GM12878 (cell line): Measurements from ENCODE around the gene TIGD7. TPM values are rescaled to one million over a fixed set of nuclear protein-coding genes. Genes with fewer than 3 reads are reported as not detected.

Source experiments
- ATAC-seq: fragments of 200-7000 bp; cut with Tn5 transposase; 3 replicates; pipeline ENCODE4 v1.9.1; 2020; ENCODE audit warnings: mild to moderate bottlenecking, moderate library complexity
- BruUV-seq: library from RNA; stranded (reverse); fragments of 400-500 nt; replicated peaks from 2 replicates; lab custom pipeline; 2021; lab: Mats Ljungman, UMichigan
- CTCF ChIA-PET: fragments of 300-600 bp; sonication (Branson Sonifier 250); formaldehyde crosslinking; extraction: SDS; loops from one replicate; lab custom pipeline; 2021; ENCODE audit warnings: inconsistent platforms; lab: Yijun Ruan, JAX
- POLR2A ChIA-PET: fragments of 350-600 bp; formaldehyde crosslinking; extraction: SDS; loops from one replicate; lab custom pipeline; 2021; ENCODE audit warnings: inconsistent platforms; lab: Charles Lee
- RAD21 ChIA-PET: fragments of 300-600 bp; sonication (Branson Sonifier 250); formaldehyde crosslinking; loops from one replicate; lab custom pipeline; 2023; ENCODE audit warnings: antibody characterized with exemption; ENCODE audit not compliant: unreplicated experiment; lab: Charles Lee
- SMC1A ChIA-PET: fragments of 300-600 bp; sonication (Branson Sonifier 250); formaldehyde crosslinking; loops from one replicate; lab custom pipeline; 2023; ENCODE audit not compliant: unreplicated experiment, uncharacterized antibody; lab: Charles Lee
- DNase-seq: peaks from one replicate; pipeline ENCODE4 v3.0.0-alpha.2; 2011; ENCODE audit warnings: low read depth, low spot score
- FAIRE-seq: peaks from 3 replicates; lab custom pipeline; 2011; peaks lifted over from hg19 to GRCh38; lab: Jason Lieb, UNC
- H2AFZ ChIP-seq: 2 replicates; pipeline ENCODE4 v1.6.0; 2011; ENCODE audit warnings: low read depth, low read length, control low read depth; ENCODE audit not compliant: control insufficient read depth
- H3K27ac ChIP-seq: 2 replicates; pipeline ENCODE4 v1.5.1; 2011; ENCODE audit warnings: control low read depth; ENCODE audit not compliant: control insufficient read depth, insufficient read depth
- H3K27me3 ChIP-seq, 2 experiments: replicated peaks in 1 of 2; 2 replicates each; pipeline versions ENCODE4 v1.6.0 to v1.6.1; 2011; ENCODE audit warnings: low read length in 1 of 2; ENCODE audit not compliant: control insufficient read depth in 2 of 2, insufficient read depth in 2 of 2
- H3K36me3 ChIP-seq, 2 experiments: 2 replicates each; pipeline ENCODE4 v1.5.1; 2011; ENCODE audit warnings: low read length in 1 of 2; ENCODE audit not compliant: control insufficient read depth in 2 of 2, insufficient read depth in 2 of 2
- H3K4me1 ChIP-seq: 2 replicates; pipeline ENCODE4 v1.6.1; 2011; ENCODE audit warnings: mild to moderate bottlenecking, low read length, moderate library complexity, mixed read lengths; ENCODE audit not compliant: control insufficient read depth, insufficient read depth
- H3K4me2 ChIP-seq: 2 replicates; pipeline ENCODE4 v1.6.0; 2011; ENCODE audit warnings: control low read depth; ENCODE audit not compliant: control insufficient read depth, insufficient read depth
- H3K4me3 ChIP-seq: fragments of 200-600 bp; sonication (generic); 2 replicates; pipeline ENCODE4 v1.5.1; 2016
- H3K79me2 ChIP-seq: 2 replicates; pipeline ENCODE4 v1.6.0; 2011; ENCODE audit warnings: low read length; ENCODE audit not compliant: control insufficient read depth, insufficient read depth
- H3K9ac ChIP-seq: 2 replicates; pipeline ENCODE4 v1.8.0; 2011; ENCODE audit warnings: low read length, control low read depth, mixed read lengths; ENCODE audit not compliant: control insufficient read depth, insufficient read depth
- H3K9me3 ChIP-seq: replicated peaks from 3 replicates; pipeline ENCODE4 v1.5.1; 2011; ENCODE audit warnings: mild to moderate bottlenecking, low read length; ENCODE audit not compliant: control insufficient read depth, insufficient read depth
- H4K20me1 ChIP-seq: 2 replicates; pipeline ENCODE4 v1.6.0; 2011; ENCODE audit not compliant: control insufficient read depth, insufficient read depth
- ASH2L ChIP-seq: fragments of 300-600, 200-600 bp; sonication (generic); IDR thresholded peaks from 2 replicates; pipeline ENCODE4 v1.6.1; 2017; ENCODE audit warnings: low read depth, mild to moderate bottlenecking, borderline replicate concordance
- BACH1 ChIP-seq: fragments of 450-650 bp; IDR thresholded peaks from 2 replicates; pipeline ENCODE4 v1.6.1; 2017; ENCODE audit warnings: mild to moderate bottlenecking, borderline replicate concordance
- CTCF ChIP-seq, 3 experiments: IDR thresholded peaks in 2 of 3; conservative IDR thresholded peaks in 1 of 3; 2 replicates each; pipeline ENCODE4 v1.5.1; 2011; ENCODE audit warnings: low read depth in 3 of 3, low read length in 3 of 3, mild to moderate bottlenecking in 3 of 3, control low read depth in 2 of 3, moderate library complexity in 2 of 3, inconsistent platforms in 1 of 3, mixed read lengths in 1 of 3; ENCODE audit not compliant: control insufficient read depth in 2 of 3, insufficient read depth in 1 of 3; ENCODE audit errors: extremely low read depth in 1 of 3
- FOS ChIP-seq: IDR thresholded peaks from 3 replicates; pipeline ENCODE4 v1.6.1; 2011; ENCODE audit warnings: borderline replicate concordance; ENCODE audit not compliant: insufficient read length; ENCODE audit errors: extremely low read depth
- IKZF2 ChIP-seq, 2 experiments: fragments of 450-650 bp; IDR thresholded peaks; 2 replicates each; pipeline ENCODE4 v1.6.1; 2017; ENCODE audit warnings: mild to moderate bottlenecking in 2 of 2, moderate library complexity in 2 of 2
- IRF5 ChIP-seq: fragments of 450-650 bp; IDR thresholded peaks from 2 replicates; pipeline ENCODE4 v1.6.1; 2017; ENCODE audit warnings: borderline replicate concordance
- MTA2 ChIP-seq: fragments of 450-650 bp; IDR thresholded peaks from 2 replicates; pipeline ENCODE4 v1.6.1; 2016; ENCODE audit warnings: low read depth, mild to moderate bottlenecking, moderate library complexity
- NFIC ChIP-seq: IDR thresholded peaks from 2 replicates; pipeline ENCODE4 v1.6.1; 2012; ENCODE audit warnings: low read depth, mild to moderate bottlenecking, inconsistent platforms, low read length, moderate library complexity
- NR2F1 ChIP-seq: fragments of 450-650 bp; conservative IDR thresholded peaks from 2 replicates; pipeline ENCODE4 v1.6.1; 2017; ENCODE audit warnings: mild to moderate bottlenecking
- PAX5 ChIP-seq: IDR thresholded peaks from 2 replicates; pipeline ENCODE4 v1.6.1; 2011; ENCODE audit warnings: low read depth, low read length, borderline replicate concordance
- PBX3 ChIP-seq: IDR thresholded peaks from 2 replicates; pipeline ENCODE4 v1.6.1; 2011; ENCODE audit warnings: mild to moderate bottlenecking, low read depth, low read length, moderate library complexity; ENCODE audit not compliant: insufficient replicate concordance
- POLR2AphosphoS2 ChIP-seq: IDR thresholded peaks from 2 replicates; pipeline ENCODE4 v1.6.1; 2011; ENCODE audit warnings: low read depth, mild to moderate bottlenecking, low read length, improper control_type of control experiment, moderate library complexity
- RAD21 ChIP-seq: IDR thresholded peaks from 2 replicates; pipeline ENCODE4 v1.6.1; 2011; ENCODE audit warnings: mild to moderate bottlenecking, low read depth, low read length, moderate library complexity; ENCODE audit not compliant: insufficient read depth
- WRNIP1 ChIP-seq: IDR thresholded peaks from 2 replicates; pipeline ENCODE4 v1.6.1; 2011; ENCODE audit warnings: low read depth, low read length, improper control_type of control experiment, borderline replicate concordance
- ZBTB4 ChIP-seq: fragments of 450-650 bp; formaldehyde crosslinking; IDR thresholded peaks from 2 replicates; pipeline ENCODE4 v1.4.0; 2022; ENCODE audit warnings: mild to moderate bottlenecking, moderate library complexity
- ZNF207 ChIP-seq: fragments of 450-650 bp; IDR thresholded peaks from 2 replicates; pipeline ENCODE4 v1.6.1; 2014; ENCODE audit warnings: antibody characterized with exemption, mild to moderate bottlenecking, borderline replicate concordance
- ZNF622 ChIP-seq: fragments of 450-650 bp; IDR thresholded peaks from 2 replicates; pipeline ENCODE4 v1.6.1; 2017; ENCODE audit warnings: mild to moderate bottlenecking, inconsistent platforms
- ZZZ3 ChIP-seq: IDR thresholded peaks from 2 replicates; pipeline ENCODE4 v1.6.1; 2011; ENCODE audit warnings: low read depth; ENCODE audit not compliant: control insufficient read depth, insufficient read length
- WGBS: methylation state at CpG from one replicate; pipeline ENCODE4 v1.1.6; 2016; ENCODE audit warnings: low lambda C conversion rate; ENCODE audit not compliant: insufficient replicate concordance, insufficient coverage; ENCODE audit errors: missing lambda C conversion rate; 5-methylcytosine and 5-hydroxymethylcytosine counted together
- in situ Hi-C: fragments of 300-500 bp; cut with MboI; formaldehyde crosslinking; loops from 9 replicates; pipeline ENCODE4 v1.14.3; 2018; ENCODE audit warnings: mixed read lengths
- intact Hi-C: fragments of 100-400 bp; cut with micrococcal nuclease; formaldehyde crosslinking; loops from one replicate; pipeline ENCODE4 v1.14.2; 2022; ENCODE audit not compliant: unreplicated experiment
- polyA plus RNA-seq, 11 experiments: library from polyadenylated mRNA; depleted of rRNA in 4 of 11; unstranded in 6 of 11; stranded (reverse) in 5 of 11; fragments of >200 nt; fragmentation: Nextera tagmentation in 4 of 11; fragmentation: Illumina TruSeq in 1 of 11; extraction: Ambion mirVana in 4 of 11; extraction: Trizol in 1 of 11; gene quantifications; 1 replicate in 1 of 11; 2 replicates in 10 of 11; pipeline versions ENCODE4 v1.2.1 to v1.2.3, GENCODE V29; 2011 to 2016; ENCODE audit warnings: inconsistent platforms in 2 of 11, missing spikeins in 2 of 11, low read depth in 1 of 11
- total RNA-seq, 4 experiments: library from RNA; depleted of rRNA in 3 of 4; stranded (reverse); fragments of >200 nt in 3 of 4; fragmentation: Illumina TruSeq in 1 of 4; extraction: Trizol in 1 of 4; gene quantifications; 2 replicates each; pipeline versions ENCODE4 v1.2.1 to v1.2.3, GENCODE V29; 2013 to 2021

The TIGD7 gene
- total and polyA plus RNA-seq, 10 of the 15 experiments (the other 5 are each of a cell fraction or from before 2014, with no cell fraction given) = 0.37 to 3.8 (median 3.0) TPM

GRCh38 chr16:3327514-3327913 is 22.3 kb upstream of the TIGD7 start:
- intact Hi-C loops = no loop called here
- Histone ChIP-seq H3K27ac (no peak overlapping the region), H3K9me3 (no peaks in the 10 kb centered on the region; the same call in 2 of the 3 replicates), H3K79me2 (no peaks in the 10 kb centered on the region), H3K9ac (no peak overlapping the region), H3K27me3 (no peaks in the 10 kb centered on the region), H2AFZ (no peak overlapping the region), H3K4me3 (no peak overlapping the region), H4K20me1 (no peaks in the 10 kb centered on the region), H3K4me1 (no peaks in the 10 kb centered on the region), H3K36me3 (no peaks in the 10 kb centered on the region), H3K4me2 (no peak overlapping the region)
- ChIA-PET POLR2A (interaction anchor here (0.6 kb wide), 1 partner anchor 690 kb away, joined by 3 read pairs; no protein-coding TSS in a partner anchor), SMC1A (no interaction called here), CTCF (no interaction called here), RAD21 (no interaction called here)
- FAIRE-seq = no peak
- no peak for DNase-seq
- no TSS peak for BruUV-seq
- in situ Hi-C loops = no loop called here
- 43% methylated on average over 4 of the region's 4 CpGs for WGBS
- no peak for ATAC-seq
- no peak for TF ChIP-seq IRF5
- peak; percentile 90 for TF ChIP-seq MTA2
- peak; percentile 64 for TF ChIP-seq NR2F1
- TF ChIP-seq IKZF2 (IDR thresholded peaks at IDR 0.05) = peak in 1 of 2 experiments; percentile 20; a peak in 1 of 4 replicates
- no peak for TF ChIP-seq ZZZ3
- no peak for TF ChIP-seq ZBTB4 (CRISPR knock-in tag)
- TF ChIP-seq ZNF207 = no peak
- no peak for TF ChIP-seq NFIC
- no peak for TF ChIP-seq RAD21
- TF ChIP-seq WRNIP1 = no peak
- no peak for TF ChIP-seq PBX3
- no peak for TF ChIP-seq ASH2L
- TF ChIP-seq FOS = no peak
- no peak for TF ChIP-seq ZNF622
- no peak for TF ChIP-seq POLR2AphosphoS2
- no peak for TF ChIP-seq BACH1
- no peak for TF ChIP-seq PAX5
- no peak for TF ChIP-seq CTCF (IDR thresholded peaks at IDR 0.05 in 2 of 3, conservative IDR thresholded peaks at IDR 0.05 in 1 of 3; ENCODE audit: control insufficient read depth in 2 of 3, extremely low read depth in 1 of 3, insufficient read depth in 1 of 3, low read depth in 3 of 3, low read length in 3 of 3)
